ENCODE results near the gene MCRS1.

MCRS1 gene

DNA sequence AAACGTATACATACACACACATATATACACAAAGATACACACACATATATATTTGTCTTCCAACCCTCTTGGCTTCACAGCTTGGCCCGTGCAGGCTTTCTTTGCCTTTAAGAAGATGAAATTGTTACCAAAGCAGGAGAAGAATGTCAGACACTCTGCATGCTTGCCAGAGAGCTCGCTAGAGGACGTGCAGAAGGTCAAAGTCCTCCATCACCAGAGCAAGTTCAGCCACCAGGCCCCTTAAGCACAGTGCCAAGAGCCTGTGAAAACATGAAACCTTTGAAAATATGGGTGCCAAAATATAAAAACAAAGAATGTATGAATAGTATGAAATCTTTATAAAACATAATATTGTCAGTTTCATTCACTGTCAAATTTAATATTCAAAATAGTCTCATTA lies 14.9 kb upstream of the MCRS1 start:
- DNase-seq (ENCODE audit: low spot score) = no peak

DNA sequence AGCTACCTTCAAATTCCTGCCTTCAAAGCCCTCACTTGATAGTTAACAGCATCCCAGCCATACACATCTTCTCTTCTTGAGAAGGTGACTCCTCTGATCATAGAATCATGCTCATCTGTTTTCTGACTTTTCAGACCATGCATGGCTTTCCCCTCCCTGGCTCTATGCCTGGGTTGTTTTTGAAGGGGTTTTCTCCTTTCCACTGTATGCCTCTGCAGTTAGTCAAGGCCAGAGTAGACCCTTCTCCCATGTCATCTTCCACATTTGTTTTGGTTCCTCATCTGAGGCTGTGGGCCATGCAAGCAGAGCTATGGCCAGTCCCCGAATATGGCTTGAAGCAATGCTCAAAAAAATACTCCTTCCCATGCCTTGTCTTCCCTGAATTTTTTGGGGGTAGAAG lies 14.3 kb upstream of the MCRS1 start:
- DNase-seq (ENCODE audit: low spot score) = no peak

DNA sequence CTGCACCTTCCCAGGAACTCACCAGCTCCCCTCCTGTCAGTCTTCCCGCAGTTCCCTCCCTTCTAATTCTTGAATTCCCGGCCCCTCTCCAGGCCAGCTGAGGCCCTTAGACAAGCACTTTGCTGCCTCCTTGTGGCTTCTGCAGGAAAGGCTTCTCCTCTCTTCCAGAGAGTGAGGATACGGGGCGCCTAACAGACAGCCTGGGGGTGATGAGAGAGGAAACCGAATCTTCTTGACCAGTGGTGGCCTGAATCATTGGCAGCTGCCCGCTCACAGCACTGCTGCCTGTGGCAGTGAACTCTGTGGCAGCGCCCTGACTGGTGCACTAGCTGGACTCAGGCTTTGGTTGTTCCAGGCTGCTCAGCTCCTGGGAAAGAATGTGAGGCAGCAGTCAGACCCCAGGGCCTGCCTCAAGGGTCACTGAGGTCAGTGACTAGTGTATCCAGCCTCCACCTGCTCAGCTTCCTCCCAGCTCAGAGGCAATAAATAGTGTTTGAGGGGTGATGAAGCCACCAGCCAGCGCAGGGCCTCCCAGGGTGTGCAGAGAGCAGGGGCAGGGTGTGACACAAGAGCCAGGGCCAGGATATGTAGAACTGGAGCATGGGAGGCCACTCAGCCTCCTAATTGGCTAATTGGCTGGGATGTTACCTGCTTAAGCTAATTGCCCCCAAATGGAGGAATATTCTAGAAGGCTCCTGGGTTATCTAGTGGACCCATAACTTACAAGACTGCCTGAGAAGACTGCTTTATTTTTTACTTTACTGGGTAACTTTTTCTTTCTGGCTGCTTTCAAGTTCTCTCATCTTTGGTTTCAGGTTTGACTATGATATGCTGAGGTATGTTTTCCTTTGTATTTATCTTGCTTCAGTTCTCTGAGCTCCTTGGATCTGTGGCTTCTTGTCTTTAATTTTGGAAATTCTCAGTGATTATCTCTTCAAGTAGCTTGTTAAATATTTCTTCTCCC lies 12.9 kb upstream of the MCRS1 start:
- peak; percentile 89 for DNase-seq (ENCODE audit: low spot score)

DNA sequence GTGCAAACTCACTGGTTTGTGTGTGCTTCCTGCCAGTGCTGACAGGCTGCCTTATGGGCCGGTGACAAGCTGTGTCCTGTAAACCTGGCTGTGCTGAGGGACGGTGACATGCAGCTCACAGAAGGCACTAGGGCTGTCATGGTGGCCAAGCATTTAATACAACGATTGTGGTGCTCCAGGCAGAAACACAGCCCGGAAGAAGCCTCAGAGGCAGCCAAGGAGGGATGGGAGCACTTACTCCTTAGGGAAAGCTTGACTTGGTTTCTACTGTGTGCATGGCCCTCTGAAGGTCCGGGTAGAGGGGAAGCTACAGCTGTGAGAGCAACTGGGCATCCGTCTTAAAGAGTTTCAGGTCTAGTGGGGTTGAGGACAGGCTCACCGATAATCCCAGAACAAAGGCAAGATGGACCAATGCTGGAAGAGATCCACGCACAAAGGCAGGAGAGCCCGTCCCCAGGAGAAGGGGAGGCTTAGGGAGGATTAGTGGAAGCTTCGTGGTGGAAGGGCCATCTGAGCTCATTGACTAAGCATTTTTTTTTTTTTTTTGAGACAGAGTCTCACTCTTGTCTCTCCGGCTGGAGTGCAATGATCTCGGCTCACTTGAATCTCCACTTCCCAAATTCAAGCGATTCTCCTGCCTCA lies 10.7 kb upstream of the MCRS1 start:
- DNase-seq (ENCODE audit: low spot score) = peak; percentile 87

DNA sequence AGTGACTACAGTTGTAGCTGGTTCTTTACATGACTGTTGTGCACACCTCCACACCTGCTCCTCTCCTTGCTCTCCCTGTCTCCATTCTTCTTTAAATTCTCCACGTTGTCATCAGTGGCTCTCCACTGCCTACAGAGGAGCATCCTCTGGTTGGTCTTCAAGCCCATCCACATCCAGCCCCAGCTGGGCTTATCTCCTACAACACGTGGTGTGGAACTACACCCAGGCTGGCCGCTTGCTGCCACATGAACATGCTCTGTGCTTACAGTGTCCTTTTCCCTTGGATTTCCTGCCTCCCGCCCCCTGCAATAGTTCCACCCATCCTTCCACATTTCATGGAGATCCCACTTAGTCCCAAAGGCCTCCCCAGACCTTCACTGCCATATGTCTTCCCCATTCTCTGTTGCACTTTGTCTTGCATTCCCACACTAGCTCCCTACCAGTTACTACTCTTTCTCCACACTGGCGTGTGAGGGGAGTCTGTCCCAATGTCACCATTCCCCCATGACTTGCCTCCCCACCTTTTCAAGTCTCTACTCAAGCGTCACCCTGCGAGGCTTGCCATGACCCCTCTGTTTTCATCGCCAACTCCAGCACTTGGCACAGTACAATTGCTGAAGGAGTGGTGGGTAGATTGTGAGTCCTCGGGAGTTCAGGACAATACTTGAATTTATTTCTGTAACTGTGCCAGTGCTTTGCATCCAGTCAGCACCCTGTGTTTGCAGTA lies 9.8 kb upstream of the MCRS1 start:
- no peak for DNase-seq (ENCODE audit: low spot score)

DNA sequence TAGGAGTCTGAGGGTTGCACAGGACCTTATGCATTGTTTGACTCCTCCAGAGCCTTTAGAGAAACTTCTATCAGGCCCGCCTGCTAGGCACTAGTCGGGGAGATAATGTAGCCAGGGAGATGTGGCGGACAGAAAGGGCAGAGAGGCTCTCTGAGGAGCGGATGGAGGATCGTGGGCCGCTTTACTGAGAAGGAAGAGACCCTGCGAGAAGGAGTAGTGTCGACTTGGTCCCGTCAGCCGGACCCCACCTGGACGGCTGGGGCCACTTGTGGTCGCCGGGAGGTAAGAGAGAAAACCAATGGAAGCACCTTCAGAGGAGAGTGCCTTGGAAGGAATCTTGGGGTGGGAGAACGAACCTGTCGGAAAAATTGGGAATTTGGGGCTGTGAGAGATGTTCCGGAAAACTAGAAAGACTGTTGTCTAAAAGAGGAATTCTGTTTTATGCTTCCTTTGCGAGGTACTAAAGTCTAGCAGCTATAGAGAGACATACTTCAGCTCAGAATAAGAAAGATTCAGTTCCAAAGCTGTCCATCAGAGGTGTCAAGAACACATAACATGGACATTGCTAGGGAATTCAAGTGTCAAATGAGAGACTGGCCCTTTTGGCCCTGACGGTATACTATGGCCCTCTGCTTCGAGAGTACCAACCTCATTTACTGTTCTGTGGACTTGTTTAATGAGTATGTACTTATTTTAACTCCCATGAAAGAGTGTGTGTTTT lies 660 bp upstream of the MCRS1 start:
- DNase-seq (ENCODE audit: low spot score) = no peak

DNA sequence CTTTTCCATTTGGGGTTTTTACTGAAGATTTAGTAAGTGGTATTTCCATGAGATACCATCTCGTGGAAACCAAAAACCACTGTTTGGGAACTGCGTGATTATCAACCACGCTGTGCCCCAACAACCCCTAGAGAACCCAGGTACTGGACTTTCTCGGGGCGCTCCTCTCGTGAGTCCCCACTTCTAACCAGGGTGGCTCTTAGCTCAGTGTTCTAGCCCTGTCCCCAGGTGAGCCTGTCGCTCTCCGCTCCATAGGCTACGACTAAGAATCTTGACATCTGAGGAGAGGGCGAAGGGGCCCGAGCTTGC lies 686 bp downstream of the MCRS1 start:
- no peak for DNase-seq (ENCODE audit: low spot score)

DNA sequence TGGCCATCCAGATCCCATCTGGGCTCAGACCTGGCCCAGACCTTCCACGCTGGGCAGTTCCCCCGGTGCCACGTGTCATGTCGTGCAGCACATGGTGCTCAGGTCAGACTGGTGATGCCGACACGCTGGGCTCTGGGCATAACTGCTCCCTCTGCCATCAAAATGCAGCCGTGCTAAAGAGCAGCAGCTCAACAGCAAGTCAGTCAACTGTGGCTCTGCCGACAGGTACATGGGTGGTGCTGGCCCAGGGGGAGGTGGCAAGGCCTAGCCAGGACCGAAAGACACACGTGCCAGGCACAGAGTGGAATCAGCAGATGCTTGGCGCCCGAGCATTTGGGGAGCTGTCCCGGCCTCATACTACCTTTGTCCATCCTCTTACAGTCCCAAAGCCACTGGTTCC lies 1.6 kb downstream of the MCRS1 start:
- no peak for DNase-seq (ENCODE audit: low spot score)

DNA sequence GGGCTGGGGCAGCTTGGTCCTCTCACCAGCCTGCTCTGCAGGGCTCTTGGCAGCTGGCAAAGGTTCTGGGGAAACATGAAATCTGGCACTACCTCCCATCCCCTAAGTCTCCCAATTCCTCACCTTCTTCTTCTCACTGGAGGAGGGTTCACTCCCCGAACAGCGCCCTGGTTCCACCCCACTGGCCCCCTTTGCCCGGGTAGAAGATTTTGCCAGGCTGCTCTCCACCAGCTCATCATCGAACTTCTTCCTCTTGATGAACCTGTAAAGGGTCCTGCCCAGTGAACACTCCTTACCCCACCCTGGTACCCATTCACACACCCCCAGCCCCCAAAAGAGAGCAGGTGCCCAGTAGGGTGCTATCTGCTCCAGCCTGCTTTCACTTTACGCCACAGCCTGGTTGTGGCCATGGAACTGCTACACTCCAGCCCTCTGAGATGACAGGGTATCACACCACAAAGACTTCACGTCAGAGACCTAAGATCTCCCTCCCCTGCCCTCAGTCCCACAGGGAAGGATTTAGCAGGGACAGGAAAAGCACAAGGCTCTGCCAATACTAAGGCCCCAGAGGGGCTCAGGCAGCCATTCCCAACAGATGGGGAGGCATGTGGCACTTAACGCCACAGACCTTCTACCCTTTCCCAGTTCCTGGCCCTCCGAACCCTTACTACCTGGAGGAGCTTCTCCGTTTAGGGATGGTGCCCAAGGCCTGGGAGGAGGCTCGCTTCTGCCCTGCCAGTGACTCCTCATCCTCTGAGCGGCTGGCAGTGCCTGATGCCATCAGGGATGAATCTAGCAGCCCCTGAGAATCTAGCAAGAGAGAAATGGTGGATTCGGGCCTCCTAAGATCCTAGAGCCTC lies 2.3 kb downstream of the MCRS1 start:
- DNase-seq (ENCODE audit: low spot score) = peak; percentile 74

DNA sequence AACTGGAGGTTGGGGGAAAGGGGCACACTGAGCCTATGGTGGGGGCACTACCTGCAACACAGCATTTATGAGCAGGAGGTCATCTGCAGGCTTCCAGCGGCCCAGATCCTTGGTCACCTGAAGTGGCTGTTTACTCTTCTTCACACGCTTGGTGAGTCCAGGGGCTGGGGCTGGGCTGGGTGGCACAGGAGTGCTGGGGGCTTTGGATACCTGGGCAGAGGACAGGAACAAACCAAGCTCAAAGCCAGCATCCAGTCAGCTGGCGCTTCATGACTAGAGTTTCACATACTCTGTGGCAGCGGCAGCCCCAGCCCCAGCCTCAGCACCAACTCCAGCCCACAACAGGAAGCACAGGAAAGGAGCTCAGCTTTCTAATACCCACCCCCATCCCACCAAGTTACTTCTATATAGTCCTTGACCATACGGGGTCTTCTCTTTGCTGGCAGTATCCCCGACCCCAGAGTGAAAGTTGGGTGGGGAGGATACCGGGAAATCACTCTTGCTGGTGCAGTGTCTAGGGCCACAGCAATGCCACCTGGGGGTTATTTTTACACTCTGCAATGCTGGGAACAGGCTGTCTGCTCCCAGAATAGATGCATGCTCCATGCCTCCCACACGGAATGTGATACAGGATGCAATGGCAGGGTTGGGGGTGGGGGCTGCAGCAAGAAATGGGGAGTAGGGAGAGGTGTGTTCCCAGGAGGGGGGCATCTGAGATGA lies 3.1 kb downstream of the MCRS1 start:
- no peak for DNase-seq (ENCODE audit: low spot score)

DNA sequence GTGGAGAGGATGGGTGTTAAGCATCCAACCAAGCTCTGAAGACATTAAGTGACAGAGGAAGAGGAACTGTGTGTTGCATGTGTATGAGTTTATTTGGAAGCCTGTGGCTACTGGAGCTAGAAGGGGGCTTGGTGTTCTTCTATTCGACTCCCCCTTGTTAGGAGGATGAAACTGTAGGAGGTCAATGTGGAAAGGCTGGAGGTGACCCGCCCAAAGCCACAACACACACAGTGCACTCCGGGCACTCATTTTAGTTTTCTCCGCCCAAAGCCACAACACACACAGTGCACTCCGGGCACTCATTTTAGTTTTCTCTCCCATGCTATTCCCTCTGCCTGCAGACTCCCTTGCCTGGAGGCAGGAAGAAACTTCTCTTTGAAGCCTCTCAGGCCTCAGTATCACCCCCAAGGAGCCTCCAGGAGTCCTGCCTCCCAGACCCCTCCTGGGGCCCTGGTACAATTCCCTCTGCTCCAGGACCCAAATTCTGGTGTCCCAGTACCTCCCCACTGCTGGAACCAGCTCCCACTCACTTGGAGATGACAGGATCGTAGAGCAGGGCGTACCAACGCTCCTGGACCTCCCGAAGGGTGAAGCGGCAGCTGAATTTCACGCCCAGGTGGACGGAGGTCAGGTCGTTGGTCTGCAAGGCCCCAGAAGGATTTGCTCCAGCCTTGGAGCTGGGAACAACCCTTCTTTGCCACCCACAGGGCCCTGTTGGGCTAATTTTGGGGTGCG lies 3.8 kb downstream of the MCRS1 start:
- no peak for DNase-seq (ENCODE audit: low spot score)

DNA sequence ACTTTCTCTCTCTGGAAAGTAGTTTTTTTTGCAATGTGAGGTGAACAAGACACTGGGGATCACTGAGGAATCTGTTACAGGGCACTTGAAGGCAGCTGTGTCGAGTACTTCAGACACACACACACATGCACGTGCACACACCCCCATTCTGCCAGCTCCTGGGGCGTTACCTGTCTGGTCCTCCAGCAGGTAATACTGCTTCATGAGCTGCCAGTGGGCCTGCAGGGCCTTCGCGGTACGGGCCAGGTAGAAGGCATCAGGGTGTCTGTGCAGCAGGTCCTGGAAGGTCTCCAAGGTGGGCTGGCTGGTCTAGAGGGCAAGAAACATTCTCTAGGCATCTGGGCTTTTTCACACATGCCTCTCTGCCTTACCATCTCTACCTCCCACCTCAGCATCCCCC lies 5.1 kb downstream of the MCRS1 start:
- DNase-seq (ENCODE audit: low spot score) = no peak

DNA sequence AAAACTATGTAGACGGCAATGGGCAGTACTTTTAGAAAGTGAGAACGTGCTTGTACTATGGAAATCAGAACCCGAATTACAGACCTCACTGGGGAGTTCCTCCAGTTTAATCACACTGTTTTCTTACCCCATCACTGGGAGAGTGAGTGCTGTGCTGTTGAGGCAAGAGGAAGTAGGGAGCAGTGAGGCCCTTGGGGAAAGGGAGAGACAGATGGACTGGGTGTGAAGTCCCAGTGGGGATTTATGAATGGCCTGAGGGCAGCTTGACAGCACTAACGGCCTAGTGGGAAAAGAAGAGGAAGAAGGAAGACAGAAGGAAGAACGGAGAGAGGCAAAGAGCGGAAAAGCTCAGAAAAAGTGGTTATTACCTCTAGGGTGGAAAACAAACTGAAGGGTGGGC lies 5.7 kb downstream of the MCRS1 start:
- DNase-seq (ENCODE audit: low spot score) = peak; percentile 71

DNA sequence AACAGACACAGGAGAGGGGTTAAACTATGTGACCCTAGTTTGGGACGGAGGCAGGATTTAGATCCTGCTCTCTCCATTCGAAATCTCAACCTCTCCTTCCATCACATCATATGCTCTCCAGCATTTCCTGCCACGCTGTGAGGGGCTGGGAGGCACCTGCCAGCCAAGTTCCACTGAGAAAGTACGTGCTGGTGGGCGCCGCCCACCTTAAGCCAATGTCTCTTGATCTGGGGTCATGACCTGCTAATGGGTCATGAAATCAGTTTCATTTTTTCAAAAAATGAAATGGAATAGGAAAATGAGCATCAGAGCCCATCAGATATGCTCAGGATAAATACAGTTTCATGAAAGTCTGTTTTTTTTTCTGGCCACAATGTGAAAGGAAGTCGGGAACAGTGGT lies 7.2 kb downstream of the MCRS1 start:
- DNase-seq (ENCODE audit: low spot score) = no peak

DNA sequence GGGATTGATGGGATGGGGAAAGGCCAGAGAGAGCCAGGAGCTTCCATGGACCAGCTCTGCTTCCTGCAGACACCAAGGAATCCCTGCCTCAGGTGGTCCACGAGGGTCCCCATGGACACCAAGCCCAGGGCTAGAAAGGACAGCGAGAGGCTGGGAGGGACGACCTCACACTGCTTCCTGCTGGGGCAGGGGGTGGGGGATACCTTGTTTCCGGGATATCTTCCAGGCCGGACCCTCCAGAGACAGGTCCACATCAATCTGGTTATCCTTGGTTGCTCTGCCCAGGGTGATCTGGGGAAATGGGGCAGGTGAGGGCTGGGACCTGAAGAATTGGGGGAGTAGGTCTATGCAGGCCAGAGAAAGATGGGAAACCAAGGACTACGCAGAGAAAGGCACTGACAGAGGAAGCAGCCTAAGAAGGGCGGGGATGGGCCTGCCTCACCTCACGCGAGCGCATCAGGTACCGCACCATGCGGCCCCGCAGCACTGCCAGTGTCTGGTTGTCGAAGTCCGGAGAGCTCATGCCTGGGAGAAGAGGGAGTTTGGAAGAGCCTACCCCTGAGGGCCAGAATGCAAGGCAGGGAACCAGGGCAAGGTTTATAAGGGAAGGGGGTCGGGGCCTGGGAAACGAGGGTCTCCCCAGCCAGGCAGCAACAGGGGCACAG lies 8.8 kb downstream of the MCRS1 start:
- DNase-seq (ENCODE audit: low spot score) = no peak

DNA sequence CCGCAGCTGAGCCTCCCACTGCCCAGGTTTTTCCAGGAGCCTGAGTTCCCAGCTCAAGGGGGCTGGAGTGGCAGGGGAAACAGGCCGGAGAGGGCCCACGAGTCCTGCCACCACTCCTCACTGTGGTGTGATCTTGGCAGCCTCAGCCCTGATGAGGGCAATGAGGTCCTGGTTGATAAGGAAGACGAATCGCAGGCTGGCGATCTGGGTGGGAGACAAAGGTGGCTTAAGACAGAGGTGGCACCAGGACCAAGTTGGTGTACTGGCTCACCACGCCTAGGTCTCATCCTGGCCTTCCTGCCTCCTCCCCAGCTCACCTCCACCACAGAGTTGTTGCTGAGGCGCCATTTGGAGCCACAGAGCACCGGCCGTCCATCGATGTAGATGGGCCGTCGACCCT lies 9.4 kb downstream of the MCRS1 start:
- DNase-seq (ENCODE audit: low spot score) = no peak

DNA sequence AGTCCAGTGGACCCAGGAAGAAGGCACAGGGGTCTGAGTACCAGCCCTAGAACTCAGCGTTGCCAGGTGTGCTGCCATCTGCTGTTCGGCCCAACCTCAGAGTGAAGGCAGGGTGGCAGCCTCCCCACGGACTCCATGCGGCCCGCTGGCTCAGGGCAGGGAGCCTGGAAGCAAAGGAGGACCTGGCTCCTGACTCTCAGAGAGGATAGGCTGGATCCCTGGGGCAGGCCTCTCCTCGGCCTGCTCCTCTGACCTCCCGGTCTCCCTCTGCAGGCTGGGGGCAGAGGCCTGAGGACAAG lies 10.1 kb downstream of the MCRS1 start:
- peak; percentile 70 for DNase-seq (ENCODE audit: low spot score)

DNA sequence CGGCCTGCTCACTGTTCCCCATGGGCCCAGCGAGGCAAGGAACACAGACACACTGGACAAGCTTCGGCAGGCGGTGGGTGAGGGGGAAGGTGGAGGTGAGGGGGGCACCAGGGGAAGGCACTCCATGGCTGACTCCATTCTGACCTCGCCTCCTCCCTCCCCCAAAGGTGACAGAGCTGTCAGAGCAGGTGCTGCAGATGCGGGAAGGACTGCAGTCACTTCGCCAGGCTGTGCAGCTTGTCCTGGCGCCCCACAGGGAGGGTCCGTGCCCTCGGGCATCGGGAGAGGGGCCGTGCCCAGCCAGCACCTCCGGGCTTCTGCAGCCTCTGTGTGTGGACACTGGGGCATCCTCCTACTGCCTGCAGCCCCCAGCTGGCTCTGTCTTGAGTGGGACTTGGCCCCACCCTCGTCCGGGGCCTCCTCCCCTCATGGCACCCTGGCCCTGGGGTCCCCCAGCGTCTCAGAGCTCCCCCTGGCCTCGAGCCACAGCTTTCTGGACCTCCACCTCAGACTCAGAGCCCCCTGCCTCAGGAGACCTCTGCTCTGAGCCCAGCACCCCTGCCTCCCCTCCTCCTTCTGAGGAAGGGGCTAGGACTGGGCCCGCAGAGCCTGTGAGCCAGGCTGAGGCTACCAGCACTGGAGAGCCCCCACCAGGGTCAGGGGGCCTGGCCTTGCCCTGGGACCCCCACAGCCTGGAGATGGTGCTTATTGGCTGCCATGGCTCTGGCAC lies 10.6 kb downstream of the MCRS1 start:
- DNase-seq (ENCODE audit: low spot score) = no peak

All from D341Med (cell line).